GM21825 (cell line): ENCODE data around the gene CIZ1.

Experiments used
- ATAC-seq: cut with Tn5 transposase; IDR thresholded peaks from one replicate; pipeline ENCODE4 v1.9.1; 2021; ENCODE audit warnings: mild to moderate bottlenecking, moderate library complexity; ENCODE audit not compliant: unreplicated experiment

CIZ1 gene

GRCh38 chr9:128116104-128117083 lies 75.0 kb downstream of the CIZ1 start:
- ATAC-seq: no peak
